ENCODE results near the gene DUSP14. TPM values are rescaled to one million over a fixed set of nuclear protein-coding genes. Genes with fewer than 3 reads are reported as not detected.
A peak's percentile ranks its signal among the peaks of the same experiment; 100 is the strongest.
"Not testable (repeated sequence)": the region's sequence is repeated elsewhere in the genome, so short reads cannot be mapped to it uniquely, and the experiment has no call there.

Gene DUSP14, protein sequence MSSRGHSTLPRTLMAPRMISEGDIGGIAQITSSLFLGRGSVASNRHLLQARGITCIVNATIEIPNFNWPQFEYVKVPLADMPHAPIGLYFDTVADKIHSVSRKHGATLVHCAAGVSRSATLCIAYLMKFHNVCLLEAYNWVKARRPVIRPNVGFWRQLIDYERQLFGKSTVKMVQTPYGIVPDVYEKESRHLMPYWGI
- total RNA-seq = 22.4 TPM
- long read RNA-seq, transcript DUSP14-206 (3 exons, 1,537 nt) = major isoform, 42 of 48 reads
- long read RNA-seq, partial matches to known transcripts = 6 of 48 reads
- long read RNA-seq, other reads (novel, unspliced or antisense) = 0 of 48 reads

DNA sequence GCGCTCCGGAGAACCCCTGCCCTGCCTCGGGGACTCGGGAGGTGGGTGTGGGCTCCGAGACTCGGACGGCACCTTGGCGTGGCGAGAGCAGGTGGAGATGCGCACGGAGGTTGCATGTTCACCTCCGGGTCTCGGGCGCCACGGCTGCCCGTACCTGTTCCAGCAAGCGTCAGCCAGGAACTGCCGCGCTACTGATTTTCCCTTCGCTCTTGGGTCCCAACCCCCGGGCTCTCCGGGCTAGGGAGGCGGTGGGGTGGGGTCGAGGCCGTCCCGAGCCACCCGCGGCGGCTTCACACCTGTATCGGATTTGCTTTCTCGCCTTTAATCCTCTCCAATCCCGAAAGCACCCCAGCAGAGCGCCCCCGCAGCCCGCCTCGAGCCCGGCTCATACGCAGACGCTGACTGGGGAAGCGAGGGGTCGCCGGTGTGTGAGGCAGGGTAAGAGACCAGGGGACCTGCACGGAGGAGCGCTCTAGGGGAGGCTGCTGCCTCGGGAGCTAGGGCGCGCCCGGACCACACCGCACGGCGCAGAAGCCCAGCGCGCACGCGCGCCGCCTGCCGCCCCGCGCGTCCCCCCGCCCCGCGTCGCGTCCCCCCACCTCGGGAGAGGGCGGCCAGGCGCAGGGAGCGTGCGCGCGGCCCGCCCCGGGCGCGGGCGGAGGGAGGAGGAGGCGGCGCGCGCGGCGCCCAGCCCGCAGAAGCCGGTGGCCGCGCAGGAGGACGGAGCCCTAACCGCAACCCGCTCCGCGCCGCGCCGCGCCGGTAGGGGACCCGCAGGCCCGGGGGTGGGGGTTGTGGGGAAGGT lies at the start of gene DUSP14:
TSS of gene DUSP14 (plus strand) at position 695 of the 805 bp plus-strand sequence. CDS start 22,382 bp downstream, outside the sequence.
- peak; percentile 85 for DNase-seq (ENCODE audit: low spot score)
- intact Hi-C loops (cut with DNase I) = loop anchor here (5.0 kb wide), 1 partner anchor 82 kb away; the partner anchor contains the start of genes ACACA and TADA2A

- intact Hi-C loops (cut with DNase I) = no loop called here
- DNase-seq (ENCODE audit: low spot score) = no peak
These were observed 49.3 kb upstream of the DUSP14 start for GRCh38 chr17:37440424-37440823.

- intact Hi-C loops (cut with DNase I) = not testable (repeated sequence)
These were observed 48.2 kb upstream of the DUSP14 start for GRCh38 chr17:37441369-37442014.

DNA sequence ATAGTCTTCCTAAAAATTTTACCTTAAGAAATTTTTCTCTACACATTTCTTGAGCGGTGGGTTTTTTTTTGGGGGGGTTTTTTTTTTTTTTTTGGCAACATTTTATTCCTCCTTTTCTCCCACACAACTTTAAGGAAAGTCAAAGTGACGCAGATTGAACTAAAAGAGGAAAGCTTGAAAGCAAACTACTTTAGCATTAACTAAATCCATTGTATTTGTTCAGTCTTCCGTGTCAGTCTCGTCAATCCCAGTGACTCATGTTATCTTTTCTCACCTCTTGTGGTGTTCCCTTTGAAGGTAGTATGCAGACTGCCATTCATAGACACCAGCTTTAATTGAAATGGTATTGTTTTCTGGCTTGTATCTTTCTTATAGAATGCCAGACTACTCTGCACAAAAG lies 43.7 kb upstream of the DUSP14 start:
- DNase-seq (ENCODE audit: low spot score) = no peak
- intact Hi-C loops (cut with DNase I) = no loop called here

More at GRCh38 chr17:37441369-37442014, 48.2 kb upstream of the DUSP14 start:
- not testable (repeated sequence) for DNase-seq (ENCODE audit: low spot score)

DNA sequence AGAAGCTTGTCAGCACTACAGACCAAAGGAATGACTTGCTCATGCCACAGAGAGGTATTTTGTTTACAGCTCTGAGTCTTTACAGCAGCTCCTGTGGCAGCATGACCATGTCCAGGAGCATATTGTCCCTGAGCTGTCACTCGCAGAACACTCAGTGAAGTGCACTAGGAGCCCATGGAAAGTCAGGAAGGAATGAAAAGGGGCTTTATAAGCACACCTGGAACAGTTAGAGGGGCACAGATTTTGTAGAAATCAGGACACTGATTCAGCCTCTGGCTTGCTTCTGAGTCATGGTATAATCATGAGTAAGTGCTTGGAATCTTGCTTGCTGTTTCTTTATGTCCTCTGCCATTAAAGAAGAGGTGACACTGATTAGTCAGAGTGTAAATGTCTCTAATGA lies 42.0 kb upstream of the DUSP14 start:
- DNase-seq (ENCODE audit: low spot score) = no peak
- intact Hi-C loops (cut with DNase I) = no loop called here

- DNase-seq (ENCODE audit: low spot score) = no peak
- intact Hi-C loops (cut with DNase I) = no loop called here
These were observed 39.6 kb upstream of the DUSP14 start for GRCh38 chr17:37450112-37450511.

GRCh38 chr17:37457801-37458200 lies 31.9 kb upstream of the DUSP14 start:
- DNase-seq (ENCODE audit: low spot score); intact Hi-C loops (cut with DNase I): not testable (repeated sequence)

GRCh38 chr17:37458805-37459204 lies 30.9 kb upstream of the DUSP14 start:
- DNase-seq (ENCODE audit: low spot score) = no peak
- intact Hi-C loops (cut with DNase I) = no loop called here

DNA sequence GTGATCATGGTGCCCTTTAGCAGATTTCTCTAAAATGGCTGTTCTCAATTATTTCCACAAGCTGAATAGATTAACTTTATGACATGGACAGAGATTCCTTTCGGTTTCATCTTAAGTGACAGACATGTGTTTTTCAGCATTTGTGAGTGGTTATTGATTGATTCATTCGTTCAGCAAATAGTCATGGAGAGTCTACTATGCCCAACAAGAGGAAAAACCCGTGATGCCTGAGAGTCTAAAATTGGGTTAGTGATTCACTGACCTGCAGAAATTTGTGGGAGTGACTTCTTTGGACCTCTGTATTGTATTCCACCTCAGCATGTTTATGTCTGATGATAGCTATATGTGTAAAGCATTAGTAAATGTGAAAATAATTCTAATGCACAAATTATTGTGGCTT lies 28.0 kb upstream of the DUSP14 start:
- DNase-seq (ENCODE audit: low spot score) = no peak
- intact Hi-C loops (cut with DNase I) = no loop called here

- intact Hi-C loops (cut with DNase I) = no loop called here
- DNase-seq (ENCODE audit: low spot score) = no peak
These were observed 27.2 kb upstream of the DUSP14 start for GRCh38 chr17:37462492-37462891.

GRCh38 chr17:37463039-37463438 lies 26.7 kb upstream of the DUSP14 start:
- DNase-seq (ENCODE audit: low spot score) = no peak
- intact Hi-C loops (cut with DNase I) = no loop called here

DNA sequence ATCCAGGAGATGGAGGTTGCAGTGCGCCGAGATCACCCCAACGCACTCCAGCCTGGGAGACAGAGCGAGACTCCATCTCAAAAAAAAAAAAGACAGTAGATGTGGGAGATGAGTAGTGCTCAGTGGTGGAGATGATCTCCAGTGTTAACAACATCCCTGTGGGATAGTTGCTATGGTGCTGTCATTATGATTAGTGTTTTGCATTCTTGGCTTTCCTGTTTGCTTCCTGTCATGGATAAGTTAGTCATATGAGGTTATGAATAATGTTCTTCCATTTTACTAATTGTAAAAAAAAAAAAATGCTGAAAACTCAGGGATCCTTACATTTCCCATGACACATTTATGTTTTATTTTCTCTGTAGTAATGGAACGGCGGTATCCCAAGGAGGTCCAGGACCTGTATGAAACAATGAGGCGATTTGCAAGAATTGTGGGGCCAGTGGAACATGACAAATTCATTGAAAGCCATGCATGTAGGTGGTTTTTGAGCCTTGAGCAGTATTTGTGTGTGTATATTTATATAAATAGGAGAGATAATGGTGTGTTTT lies 24.5 kb upstream of the DUSP14 start:
- intact Hi-C loops (cut with DNase I) = no loop called here

GRCh38 chr17:37466471-37466870 lies 23.2 kb upstream of the DUSP14 start:
- DNase-seq (ENCODE audit: low spot score) = no peak
- intact Hi-C loops (cut with DNase I) = no loop called here

More for the DNA sequence above, 24.5 kb upstream of the DUSP14 start:
- no peak for DNase-seq (ENCODE audit: low spot score)

GRCh38 chr17:37470181-37470580 lies 19.5 kb upstream of the DUSP14 start:
- no peak for DNase-seq (ENCODE audit: low spot score)
- intact Hi-C loops (cut with DNase I) = no loop called here

- intact Hi-C loops (cut with DNase I) = no loop called here
- no peak for DNase-seq (ENCODE audit: low spot score)
These were observed 13.8 kb upstream of the DUSP14 start for GRCh38 chr17:37475731-37476420.

GRCh38 chr17:37476431-37477120 lies 13.1 kb upstream of the DUSP14 start:
- intact Hi-C loops (cut with DNase I) = no loop called here
- DNase-seq (ENCODE audit: low spot score) = no peak

DNA sequence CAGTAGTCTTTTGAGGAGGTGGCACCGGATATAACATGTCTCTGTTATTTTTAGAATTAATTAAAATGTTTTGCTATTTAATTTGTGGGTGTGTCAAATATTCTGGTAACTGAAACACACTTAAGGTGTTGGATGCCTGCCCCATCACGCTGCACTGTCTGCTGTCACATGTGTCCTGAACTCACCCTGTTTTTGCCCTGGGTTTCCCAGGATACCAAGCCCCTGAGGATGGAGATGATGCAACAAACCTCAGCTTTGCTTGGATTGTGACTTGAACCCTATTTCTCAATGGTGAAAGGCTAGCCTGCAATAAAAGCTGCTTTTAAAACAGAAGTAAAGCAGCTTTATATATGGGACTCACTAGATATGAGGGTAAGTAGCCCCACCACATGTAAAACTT lies 11.5 kb upstream of the DUSP14 start:
- intact Hi-C loops (cut with DNase I) = no loop called here

GRCh38 chr17:37479025-37479424 lies 10.7 kb upstream of the DUSP14 start:
- intact Hi-C loops (cut with DNase I) = no loop called here
- DNase-seq (ENCODE audit: low spot score) = no peak

More for the DNA sequence above, 11.5 kb upstream of the DUSP14 start:
- no peak for DNase-seq (ENCODE audit: low spot score)

DNA sequence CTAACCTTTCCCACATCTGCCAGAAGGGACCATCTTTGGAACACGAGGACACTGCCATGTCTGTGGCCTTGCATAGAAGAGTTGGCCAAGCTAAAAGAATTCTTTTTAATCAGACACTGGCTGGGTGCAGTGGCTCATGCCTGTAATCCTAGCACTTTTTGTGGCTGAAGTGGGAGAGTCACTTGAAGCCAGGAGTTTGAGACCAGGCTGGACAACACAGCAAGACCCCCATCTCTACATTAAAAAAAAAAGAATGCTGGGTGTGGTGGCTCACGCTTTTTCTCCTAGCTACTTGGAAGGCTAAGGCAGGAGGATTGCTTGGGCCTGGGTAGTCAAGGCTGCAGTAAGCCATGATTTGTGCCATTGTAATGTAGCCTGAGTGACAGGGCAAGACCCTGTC lies 9.3 kb upstream of the DUSP14 start:
- intact Hi-C loops (cut with DNase I) = no loop called here
- no peak for DNase-seq (ENCODE audit: low spot score)
